CD4-positive, alpha-beta T cell treated with Interleukin-17A for 1 hour (primary cell): ENCODE results near the gene SP2.
"Not testable (repeated sequence)": the region's sequence is repeated elsewhere in the genome, so short reads cannot be mapped to it uniquely, and the experiment has no call there.

Source experiments
- DNase-seq: peaks from one replicate; pipeline ENCODE4 v3.0.0-alpha.2; 2020

SP2 gene

GRCh38 chr17:47891545-47892088 is 4.4 kb upstream of the SP2 start:
- no peak for DNase-seq

DNA sequence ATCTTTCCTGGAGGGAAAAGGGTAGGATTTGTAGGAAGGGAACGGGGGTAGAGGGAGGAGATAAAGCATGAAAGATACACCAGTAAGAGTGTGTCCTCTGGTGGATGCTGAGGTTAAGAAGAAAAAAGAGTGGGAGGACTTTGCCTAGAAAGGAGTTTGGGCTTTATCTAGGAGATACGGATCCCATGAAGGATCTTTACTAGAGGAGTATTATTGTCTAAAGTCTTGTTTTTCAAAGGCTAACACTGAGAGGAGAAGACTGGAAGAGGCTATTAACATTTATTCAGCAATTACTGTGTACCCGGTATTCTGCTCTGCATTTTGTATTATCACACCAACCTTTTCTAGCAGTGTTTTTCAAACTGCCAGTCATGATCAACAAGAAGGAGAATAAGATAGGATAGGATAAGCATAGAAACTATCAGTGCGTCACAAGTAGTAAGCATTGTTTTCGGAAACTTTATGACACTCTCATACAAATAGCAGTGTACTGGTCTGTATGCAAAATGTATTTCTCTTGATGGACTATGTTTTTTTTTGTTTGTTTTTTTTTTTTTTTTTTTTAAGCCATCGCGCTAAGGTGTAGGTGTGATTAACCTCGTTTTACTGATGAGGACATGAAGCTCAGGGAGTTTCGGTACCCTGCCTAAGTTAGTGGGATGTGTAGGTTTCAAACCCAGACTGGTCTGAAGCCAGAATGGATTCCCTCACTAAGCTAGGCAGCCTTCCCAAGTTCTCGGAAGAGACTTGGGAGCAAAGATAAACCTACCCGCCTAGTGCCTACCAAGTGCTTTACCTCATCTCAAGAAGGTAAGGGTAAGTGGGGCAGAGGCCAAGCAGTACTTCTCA is 1.3 kb upstream of the SP2 start:
- no peak for DNase-seq

GRCh38 chr17:47895347-47895855 is 635 bp upstream of the SP2 start:
- no peak for DNase-seq

GRCh38 chr17:47896672-47897490 is 845 bp downstream of the SP2 start:
- no peak for DNase-seq

GRCh38 chr17:47897561-47897960 is 1.5 kb downstream of the SP2 start:
- DNase-seq: no peak

DNA sequence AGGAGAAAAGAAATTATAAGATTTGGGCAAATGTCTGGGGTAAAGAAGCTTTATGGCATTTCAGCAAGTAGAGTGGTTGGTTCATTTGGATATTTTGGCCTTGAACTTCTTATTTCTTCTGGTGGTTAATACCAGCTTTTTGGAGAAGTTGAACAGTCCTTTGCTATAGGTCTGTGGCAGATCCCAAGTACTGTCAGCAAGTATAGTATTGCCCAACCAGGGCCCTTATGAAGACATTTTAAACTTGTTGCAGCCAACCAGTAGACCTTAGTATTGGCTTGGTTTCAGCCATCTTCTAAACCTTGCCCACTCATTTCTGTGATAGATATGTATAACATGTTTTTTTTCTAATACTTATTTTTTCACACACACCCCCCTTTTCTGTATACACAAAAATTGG is 2.2 kb downstream of the SP2 start:
- DNase-seq: no peak

- no peak for DNase-seq
Observed at GRCh38 chr17:47899643-47900042, 3.6 kb downstream of the SP2 start.

GRCh38 chr17:47901423-47901822 is 5.4 kb downstream of the SP2 start:
- no peak for DNase-seq

DNA sequence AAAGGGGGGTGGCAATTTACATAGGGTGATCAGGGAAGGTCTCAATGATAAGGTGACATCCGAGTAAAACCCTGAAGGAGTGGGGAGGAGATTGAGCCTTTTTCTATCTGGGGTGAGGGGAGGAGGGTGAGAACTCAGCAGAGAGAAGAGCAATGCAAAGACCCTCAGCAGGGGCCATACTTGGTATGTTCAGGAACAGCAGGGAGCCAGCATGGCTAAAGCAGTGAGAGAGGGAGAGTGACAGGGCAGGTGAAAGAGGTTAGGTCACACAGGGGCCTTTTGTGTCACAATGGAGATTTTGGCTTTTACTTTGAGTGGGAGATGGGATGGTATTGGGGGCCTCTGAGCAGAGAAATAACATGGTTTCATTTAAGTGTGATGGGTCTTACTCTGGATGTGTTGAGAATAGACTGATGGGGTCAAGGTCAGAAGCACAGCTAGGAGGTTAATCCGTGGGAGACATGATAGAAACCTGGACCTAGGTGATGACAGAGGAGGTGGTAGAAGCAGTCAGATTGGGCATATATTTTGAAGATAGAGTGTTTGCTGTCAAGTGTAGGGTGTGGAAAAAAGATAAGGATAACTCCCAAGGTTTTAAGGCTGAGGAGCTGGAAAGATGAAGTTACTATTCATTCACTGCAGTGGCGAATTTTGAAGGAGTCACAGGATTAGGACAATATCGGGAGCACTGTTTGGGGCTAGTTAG is 6.2 kb downstream of the SP2 start:
- no peak for DNase-seq

DNA sequence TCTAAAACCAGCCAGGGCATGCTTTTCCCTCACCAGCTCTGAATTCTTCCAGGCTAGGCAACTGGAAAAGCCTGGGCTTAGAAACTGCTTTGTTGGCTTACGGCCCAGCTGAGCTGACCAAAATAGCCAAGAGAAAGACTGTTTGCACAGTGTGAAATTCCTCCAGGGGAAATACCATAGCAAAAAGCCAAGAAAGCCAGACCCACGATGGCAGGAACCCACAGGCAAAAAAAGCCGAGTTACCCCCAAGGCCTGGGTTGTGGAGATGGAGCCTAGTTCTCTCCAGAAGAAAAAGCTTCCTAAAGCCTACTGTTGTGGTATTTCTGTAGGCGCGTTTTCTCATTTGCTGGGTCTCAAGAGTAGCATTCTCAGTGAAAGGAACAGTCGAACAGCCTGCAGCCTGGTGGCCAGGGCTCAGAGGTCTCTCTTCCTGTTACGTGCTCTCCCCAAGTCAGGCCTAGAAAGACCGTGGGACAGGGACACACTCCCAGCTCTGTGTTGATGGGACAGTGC is 9.2 kb downstream of the SP2 start:
- DNase-seq: no peak

DNA sequence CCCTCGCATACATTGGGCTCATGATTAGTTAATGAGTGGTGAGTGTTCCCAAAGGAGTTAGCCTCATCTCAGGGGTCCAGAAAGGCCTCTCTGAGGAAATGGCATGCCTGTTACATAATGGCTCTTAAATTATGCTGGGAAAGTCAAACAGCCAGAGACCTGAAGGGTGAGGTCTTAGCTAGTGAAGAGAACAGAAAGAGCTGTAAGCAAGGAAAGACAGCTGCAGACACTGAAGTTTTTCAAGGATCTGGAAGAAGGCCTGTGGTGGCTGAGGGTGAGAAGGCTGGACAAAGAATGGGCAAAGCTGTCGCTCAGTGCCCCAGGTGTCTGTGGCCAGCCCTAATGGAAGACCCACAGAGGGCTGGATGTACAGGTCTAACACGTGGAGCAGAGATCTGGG is 10.4 kb downstream of the SP2 start:
- DNase-seq: no peak

GRCh38 chr17:47907932-47908562 is 12.0 kb downstream of the SP2 start:
- no peak for DNase-seq

DNA sequence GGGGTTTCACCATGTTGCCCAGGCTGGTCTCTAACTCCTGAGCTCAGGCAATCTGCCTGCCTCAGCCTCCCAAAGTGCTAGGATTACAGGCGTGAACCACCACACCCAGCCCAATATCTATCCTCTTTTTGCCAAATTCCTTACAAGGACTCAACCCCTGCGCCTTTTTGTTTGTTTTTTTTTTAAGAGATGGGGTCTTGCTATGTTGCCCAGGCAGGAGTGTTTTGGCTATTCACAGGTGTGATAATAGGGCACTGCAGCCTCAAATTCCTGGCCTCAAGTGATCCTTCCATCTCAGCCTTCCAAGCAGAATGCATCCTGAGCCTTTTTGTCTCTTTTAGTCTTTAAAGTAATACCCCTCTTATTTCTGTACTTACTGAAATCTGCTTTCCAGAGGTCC is 17.0 kb downstream of the SP2 start:
- no peak for DNase-seq

DNA sequence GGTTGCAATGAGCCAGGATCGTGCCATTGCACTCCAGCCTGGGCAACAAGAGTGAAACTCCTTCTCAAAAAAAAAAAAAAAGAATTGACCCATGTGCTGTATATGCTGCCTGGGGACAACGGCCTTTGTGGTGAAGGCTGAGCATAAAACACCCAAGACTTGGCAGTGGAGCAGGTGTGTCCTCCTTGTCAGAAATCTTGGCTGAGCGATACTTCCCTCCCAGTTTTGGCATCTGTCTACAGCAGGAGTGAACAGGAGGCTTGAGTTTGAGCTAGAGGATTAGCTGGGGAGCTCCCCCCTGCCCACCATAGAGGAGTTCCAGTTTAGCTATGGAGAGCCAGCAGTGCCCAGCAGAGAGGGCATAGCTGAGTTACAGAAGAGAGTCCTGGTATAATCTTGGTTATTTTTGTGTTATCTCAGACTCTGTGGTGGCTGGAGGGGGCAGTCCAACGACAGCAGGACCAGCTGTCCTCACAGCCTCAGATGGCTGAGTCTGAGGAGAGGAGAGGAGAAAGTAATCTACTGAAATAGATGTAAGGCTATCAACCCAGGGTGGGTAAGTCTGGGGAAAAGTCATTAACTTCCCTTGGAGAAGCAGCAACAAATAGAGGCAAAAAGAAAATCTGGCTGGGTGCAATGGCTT is 18.4 kb downstream of the SP2 start:
- DNase-seq: no peak

GRCh38 chr17:47915776-47916398 is 19.9 kb downstream of the SP2 start:
- DNase-seq: no peak

DNA sequence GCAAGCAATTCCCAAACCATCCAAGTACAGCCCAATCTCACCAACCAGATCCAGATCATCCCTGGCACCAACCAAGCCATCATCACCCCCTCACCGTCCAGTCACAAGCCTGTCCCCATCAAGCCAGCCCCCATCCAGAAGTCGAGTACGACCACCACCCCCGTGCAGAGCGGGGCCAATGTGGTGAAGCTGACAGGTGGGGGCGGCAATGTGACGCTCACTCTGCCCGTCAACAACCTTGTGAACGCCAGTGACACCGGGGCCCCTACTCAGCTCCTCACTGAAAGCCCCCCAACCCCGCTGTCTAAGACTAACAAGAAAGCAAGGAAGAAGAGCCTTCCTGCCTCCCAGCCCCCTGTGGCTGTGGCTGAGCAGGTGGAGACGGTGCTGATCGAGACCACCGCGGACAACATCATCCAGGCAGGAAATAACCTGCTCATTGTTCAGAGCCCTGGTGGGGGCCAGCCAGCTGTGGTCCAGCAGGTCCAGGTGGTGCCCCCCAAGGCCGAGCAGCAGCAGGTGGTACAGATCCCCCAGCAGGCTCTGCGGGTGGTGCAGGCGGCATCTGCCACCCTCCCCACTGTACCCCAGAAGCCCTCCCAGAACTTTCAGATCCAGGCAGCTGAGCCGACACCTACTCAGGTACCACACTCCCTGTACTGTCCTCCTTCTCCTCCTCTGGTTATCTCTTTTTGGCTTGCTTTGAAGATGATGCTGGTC is 20.6 kb downstream of the SP2 start:
- DNase-seq: no peak

- no peak for DNase-seq
Observed at GRCh38 chr17:47917581-47917980, 21.5 kb downstream of the SP2 start.

- no peak for DNase-seq
Observed at GRCh38 chr17:47918006-47918405, 22.0 kb downstream of the SP2 start.

- DNase-seq: no peak
Observed at GRCh38 chr17:47918991-47919390, 23.0 kb downstream of the SP2 start.

- not testable (repeated sequence) for DNase-seq
Observed at GRCh38 chr17:47919889-47920288, 23.9 kb downstream of the SP2 start.
